HuH-7.5 (cell line): Measurements from ENCODE around the gene DCTN4.
"Not testable (repeated sequence)": the region's sequence is repeated elsewhere in the genome, so short reads cannot be mapped to it uniquely, and the experiment has no call there.

Source experiments
- DNase-seq: peaks from one replicate; pipeline ENCODE4 v3.0.0; 2011; ENCODE audit warnings: low spot score

Gene DCTN4

DNA sequence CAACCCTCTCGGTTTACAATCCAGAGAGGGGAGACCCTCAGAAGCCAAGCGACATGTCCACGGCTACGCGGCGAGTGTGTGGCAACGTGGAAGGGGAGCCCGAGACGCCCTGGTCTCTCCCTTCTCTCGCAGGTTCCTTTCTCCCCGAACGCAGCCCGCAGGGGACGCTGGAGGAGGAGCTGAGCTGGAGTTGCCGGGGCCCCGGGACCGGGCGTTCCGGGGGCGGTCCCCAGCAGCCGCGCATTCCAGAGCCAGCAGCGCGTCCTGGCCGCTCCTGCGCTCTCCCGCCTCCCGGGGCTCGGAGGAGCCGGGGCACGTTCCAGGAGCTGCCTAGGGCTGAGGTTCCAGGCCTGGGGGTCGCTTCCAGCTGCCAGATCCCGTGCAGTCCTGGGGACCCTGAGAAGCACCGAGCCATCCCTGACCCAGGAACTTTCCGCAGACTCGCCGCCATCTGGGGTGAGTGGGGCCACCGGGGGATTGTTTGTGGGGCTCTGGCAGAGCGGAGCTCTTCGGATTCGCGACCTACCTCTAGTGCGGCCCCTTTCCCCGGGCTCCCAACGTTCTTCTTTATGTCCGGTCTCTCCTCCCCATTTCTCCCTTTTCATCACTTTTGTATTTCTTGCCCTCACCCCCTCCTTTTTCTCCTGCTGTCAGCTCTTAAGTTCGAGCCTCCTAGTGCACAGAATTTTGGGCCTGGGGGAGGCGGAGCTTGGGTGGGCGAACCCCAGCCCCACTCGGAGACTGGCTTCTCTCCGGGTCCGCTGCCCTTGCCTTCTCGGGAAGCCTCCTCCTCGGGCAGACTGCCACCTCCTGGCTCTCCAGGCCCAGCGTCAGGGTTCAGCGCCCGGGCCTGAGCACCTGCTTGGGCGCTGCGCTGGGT lies 19.9 kb upstream of the DCTN4 start, which contains the start of gene SMIM3:
SMIM3 (plus strand) TSS at position 241 of the 880 bp plus-strand sequence. CDS start 16,684 bp downstream, outside the sequence.
- DNase-seq, result peak; percentile 43

DNA sequence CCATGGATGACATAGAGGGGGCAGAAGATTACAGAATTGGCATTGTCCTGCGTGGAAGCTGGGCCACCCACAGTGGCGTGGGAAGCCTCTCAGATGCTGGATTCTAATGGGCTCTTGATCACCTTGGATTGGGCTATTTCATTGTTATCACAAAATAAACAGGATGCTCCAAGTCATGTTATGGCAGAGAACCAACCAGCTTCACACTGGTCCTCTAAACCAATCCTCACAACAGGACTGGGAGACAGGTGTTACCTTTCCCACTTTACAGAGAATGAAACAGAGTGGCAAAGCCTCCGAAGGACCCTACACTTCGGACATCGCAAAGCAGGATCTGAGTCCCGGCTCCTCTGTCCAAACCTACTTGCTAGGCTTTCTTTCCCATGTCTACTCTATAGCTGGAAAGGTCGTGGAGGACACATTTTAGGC lies 19.3 kb upstream of the DCTN4 start:
- DNase-seq, result no peak

DNA sequence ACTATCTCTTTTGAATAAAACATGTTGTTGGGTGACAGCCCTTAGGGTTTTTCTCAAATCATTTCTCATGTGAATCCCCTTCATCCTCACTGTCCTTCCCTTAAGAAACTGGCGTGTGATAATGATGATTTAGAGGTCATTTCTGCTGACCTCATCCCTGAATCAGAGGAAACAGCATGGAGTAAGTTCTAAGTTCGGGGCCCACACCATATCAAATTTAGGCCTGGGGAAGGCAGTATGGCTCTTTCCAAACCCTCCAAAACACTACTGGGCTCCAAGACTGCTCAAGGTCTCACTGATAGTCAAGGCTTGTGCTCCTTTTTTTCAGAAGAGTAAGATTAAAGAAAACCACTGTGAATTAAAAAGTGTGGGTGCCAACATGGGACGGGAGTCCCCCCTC lies 18.9 kb upstream of the DCTN4 start:
- DNase-seq, result no peak

DNA sequence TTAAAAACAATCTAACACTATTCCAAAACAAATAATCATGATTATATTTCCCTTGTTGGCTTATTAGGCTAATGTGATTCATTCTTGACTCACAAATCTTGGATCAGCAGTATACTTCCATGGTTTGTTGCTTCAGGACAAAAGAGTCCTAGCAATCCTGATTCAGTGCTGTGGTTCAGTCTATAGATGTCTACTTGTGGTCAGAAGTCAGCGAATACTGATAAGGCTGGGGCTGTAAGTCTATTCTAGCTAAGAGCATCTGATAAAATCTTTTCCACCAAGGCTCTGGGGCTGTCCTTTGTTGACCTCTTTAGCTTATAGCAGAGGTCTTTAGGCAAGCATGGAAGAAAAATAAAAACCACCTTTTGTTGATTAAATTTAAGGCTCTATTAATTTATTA lies 15.3 kb upstream of the DCTN4 start:
- DNase-seq, result no peak

DNA sequence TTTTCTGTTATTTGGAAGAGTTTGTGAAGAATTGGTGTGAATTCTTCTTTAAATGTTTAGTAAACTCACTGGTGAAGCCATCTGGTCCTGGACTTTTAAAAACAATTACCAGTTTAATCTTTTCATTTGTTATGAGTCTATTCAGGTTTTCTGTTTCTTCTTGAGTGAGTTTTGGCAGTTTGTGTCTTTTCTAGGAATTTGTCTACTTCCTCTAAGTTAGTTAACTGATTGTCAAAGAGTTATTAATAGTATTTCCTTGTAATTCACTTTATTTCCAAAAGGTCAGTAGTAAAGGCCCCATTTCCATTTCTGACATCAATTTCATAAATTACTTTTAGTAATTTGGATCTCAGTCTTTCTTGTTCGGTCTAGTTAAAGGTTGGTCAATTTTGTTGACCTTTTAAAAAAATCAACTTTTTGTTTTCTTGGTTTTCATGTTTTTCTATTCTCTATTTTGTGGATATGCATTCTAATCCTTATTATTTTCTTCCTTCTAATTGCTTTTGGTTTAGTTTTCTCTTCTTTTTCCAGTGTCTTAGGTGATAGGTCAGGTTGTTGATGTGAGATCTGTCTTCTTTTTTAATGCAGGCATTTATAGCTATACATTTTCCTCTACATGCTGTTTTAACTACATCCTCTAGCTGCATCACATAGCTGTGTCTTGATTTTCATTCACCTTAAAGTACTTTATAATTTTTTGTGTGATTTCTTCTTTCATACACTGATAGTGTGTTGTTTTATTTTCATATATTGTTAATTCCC lies 12.4 kb upstream of the DCTN4 start:
- no peak for DNase-seq

DNA sequence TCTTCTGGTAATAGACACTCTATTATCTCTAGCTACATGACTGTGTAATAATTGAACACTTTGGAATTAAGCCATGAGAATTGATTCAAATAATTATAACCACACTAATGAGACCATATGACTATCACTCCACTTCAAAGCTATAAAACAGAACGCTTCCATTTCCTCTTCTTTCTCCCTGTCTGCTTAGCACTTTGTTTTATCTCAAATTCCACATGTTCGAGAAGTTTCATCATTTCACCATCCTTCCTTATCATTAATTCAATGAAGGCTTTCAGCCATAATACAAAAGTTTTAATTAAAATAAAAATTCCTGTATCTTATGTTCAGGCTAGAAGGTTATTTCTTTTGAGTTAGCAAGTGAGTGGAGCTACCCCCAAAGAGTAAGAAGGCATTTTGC lies 7.4 kb upstream of the DCTN4 start:
- DNase-seq, result no peak

DNA sequence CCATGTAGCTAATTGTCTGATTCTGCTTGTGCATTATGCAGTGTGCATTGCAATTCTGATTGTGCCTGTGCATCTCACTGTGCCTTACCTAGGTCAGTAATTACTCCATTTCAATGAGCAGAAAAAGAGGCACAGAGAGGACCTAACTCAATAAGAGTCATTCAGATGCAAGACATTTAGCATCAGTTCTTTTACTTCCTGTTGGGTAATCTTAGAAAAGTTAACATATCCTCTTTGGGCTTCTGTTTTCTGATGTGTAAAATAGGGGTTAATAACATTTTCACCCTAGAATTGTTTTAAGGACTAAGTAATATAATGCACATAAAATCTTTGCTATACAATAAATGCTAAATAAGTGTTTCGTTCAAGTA lies 7.0 kb upstream of the DCTN4 start:
- DNase-seq, result no peak

DNA sequence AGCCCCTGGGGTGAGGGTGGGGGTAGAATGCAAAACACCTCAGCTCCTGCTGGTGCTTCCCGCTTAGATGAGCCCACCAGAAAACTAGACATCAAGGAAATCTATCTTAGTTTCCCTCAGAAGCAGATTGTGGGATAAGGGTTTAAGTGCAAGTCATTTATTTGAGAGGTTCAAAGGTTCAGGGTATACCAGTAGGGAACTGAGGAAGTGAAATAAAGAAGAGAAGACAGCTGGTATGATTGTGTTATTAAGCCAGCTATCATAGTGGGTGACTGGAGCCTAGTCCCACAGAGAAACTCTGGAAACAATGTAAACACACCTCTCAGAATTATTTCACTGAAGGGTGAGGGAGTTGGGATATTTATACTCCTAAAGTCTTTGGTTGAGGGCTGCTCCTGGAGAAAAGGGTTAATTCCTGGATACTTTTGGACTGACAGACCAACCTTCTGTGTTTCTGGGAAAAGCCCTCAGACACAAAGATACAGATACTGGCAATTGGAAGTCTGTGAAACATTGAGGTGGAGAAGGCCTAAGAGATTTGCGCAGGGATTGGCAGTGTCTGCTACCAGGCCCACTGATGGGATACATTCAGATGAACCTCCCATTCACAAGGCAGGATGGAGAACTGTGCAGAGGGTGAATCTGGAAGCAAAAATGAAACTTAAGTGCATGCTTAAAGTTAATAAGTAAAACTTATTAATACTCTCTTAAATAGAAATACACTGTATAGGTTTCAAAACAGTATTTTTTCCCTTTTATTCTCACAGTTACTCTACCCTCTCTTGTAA lies 6.4 kb upstream of the DCTN4 start:
- no peak for DNase-seq

DNA sequence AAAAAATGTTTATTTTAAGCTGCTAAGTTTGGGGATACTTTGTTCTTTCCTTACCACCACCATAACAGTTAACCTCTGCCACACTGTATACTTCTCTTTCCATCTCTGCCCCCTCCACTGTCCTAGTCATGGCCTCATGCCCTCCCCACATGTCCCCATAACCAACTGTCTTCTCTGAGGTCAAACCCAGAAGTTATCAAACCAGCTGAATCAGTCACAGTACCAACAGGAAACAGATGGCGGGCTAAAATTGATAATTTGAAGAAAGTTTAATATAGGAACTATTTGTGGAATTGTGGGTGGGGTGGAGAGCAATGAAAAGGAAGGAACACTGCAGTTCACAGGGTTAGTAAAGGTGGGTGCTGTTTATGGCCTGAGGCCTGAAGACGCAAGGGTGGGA lies 5.7 kb upstream of the DCTN4 start:
- DNase-seq, result no peak

DNA sequence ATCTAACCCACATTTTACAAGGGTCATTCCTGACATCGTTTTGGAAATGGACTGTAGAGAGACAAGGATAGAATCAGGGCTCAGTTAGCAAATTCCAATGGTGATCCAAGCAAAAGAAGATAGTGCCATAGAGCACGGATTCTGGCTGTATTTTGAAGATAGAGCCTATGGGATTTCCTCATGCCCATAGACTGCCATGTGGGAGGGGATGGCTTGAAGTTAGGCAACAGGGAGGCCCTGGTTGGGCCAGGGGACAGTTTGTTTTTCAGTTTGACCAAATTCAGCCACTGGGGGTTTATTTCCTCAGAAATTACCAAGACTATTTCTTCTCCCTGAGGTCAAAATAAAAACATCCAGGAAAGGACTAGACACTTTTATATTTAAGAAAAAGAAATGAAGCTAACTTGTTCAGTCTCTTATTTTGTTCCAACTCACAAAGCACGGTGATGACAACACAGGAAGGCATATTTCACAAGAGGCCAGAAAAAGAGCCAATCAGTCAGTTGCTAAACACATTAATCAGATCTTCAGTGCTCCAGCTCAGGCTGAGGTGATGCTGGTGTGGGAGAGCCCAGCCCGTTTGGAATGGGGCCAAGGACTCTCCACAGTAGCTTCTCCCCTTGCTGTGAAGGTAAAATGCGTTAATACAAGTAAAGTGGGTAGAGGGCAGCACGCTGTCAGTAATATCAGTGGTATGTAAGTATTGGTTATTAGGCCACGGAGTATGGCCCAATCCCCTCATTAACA lies 4.4 kb upstream of the DCTN4 start:
- no peak for DNase-seq

DNA sequence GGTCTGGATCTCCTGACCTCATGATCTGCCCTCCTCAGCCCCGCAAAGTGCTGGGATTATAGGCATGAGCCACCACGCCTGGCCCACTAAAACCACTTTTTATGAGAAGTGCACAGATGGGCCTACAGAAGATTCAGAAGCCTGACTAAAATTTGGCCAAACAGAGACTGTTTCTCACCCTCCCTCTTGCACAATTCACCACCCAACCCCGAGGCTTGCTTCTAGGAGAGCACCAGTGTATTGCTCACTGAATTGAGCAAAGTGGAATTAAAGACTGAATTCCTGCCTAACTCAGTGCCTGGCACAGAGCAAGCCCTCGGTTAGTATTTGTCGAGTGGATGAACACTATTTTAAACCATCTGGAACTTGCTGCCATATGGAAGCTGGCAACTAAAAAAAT lies 3.4 kb upstream of the DCTN4 start:
- DNase-seq, result no peak

DNA sequence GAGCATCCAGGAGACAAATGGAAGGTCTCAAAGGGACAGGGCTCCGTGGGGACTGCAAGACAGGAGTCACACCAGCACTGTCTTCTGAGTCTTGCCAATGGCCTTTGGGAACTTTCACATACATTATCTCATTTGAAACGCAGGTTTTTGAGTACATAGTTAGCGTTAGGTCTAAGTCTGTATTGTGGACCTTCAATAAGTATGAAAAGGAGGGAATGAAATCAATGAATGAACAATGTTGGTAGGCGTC lies 442 bp upstream of the DCTN4 start:
- DNase-seq, result no peak

DNA sequence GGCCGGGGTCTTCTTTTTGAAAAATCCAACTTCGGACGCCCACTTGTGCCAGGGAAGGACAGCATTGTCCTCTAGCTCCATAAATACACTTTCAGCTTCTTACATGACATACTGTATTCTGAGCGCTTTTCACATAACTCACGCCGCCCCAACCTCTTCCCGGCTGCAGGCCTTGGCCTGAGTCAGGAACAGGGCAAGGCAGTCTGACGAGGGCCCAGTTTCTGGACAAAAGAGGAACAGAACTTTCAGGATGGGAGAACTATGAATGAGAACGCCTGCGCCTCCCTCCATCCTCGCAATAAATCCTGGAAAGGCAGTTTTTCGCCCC lies 650 bp downstream of the DCTN4 start:
- no peak for DNase-seq

DNA sequence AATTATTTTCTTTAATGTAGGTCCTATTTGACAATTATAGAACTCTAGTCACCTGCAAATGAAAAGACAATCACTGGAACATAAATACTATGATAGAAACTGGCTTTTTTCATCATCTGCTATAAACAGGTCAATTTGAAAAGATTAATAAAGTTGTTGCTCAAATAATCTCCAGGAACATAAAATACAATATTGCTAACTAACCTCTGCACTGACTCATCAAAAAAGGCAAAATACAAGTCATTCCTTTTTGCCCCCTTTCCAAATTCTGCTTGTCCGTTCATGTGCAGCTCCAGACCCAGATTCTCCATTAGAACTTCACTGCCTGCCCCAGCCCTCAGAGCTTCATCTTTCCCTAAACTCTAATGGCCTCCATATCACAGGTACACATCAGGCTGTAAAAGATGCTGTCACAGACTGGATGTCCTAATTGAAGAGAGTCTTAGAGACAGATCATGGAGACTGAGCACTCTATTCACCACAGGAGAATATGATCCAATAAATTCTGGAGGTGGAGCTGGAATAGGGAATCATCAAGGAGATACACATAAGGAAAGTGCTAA lies 1.6 kb downstream of the DCTN4 start:
- DNase-seq, result no peak

DNA sequence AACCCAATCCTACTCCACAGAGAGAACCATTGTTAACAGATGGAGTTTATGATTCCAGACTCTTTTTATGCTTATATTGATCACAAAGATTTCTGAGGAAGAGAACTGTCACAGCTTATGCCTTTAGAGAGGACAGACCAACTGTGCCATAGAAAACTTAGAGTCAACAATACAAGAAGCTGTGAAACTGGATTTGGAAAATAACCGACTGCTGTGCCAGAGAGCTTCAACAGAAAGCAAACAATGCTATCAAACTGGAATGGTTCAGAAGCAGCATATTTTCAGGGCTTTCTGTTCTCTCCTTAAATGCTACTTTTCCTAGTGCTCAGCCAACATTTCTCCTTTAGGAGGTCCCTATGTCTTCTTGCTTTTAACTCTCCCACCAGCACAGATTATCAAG lies 5.0 kb downstream of the DCTN4 start:
- DNase-seq, result no peak

DNA sequence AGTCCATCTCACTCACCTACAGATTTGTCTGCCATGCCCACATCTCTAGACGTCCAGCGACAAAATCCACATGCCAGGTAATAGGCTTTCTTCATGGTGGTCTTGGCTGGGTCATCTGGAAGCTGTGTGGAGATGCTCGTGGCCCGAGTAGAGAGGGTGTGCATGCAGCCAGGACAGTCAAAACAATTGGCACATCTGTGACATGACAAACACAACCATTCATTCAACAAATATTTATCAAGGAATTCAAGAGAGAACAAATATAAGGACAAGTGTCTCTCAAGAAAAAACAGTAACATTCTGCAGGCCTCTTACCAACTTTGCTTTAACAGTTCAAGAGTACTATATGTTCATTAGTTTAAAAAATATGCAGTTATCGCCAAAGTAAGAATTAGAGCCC lies 5.4 kb downstream of the DCTN4 start:
- DNase-seq, result no peak

DNA sequence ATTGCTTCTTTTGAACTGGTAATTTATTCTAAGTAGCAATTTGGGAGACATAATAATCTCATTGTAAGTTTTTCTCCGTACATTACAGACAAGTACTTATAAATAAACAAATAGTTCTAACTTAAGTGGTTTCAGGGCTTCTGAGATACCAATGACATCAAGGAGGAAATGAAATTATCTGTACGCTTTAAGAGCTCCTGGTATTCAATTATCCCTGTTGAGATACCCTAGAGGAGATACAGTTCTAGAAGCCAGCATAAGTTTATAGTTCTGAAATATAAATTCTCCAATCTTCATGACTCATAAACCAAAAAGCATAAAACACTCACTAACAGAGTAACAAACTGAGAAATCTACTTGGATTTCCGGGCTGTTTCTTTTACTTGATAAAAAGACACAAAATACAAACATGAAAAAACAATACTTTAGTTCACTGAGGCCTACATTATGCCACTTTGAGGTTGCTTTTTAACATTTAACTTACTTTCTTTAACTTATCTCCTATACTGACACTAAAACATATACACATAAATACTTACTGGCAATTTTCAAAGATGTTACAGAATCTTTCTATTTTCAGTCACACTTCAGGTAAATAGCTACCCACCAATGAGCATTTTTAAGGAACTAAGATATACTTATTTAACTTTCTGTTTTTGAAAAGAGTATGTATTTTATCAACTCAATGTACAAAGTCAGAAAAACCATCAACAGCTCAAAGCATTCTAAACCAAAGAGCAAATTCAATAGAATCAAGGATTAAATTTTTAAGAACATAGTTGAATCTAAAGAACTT lies 7.5 kb downstream of the DCTN4 start:
- DNase-seq, result no peak

DNA sequence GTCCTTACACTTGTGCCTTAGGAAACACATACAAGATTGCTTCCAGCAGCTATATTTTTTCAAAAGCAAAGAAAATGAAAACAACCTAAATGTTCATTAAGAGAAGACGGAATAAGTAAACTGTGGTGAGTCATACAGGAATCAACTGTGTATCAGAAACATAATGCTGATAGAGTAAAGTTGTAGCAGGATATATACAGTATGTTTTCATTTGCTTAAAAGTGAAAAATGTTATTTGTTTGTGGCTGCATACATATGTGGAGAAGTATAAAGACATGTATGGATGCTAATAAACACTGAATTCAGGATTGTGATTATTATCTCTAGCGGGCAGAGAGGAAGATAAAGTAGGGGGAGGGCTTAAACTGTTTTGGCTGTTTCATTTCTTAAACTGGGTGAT lies 8.3 kb downstream of the DCTN4 start:
- no peak for DNase-seq

DNA sequence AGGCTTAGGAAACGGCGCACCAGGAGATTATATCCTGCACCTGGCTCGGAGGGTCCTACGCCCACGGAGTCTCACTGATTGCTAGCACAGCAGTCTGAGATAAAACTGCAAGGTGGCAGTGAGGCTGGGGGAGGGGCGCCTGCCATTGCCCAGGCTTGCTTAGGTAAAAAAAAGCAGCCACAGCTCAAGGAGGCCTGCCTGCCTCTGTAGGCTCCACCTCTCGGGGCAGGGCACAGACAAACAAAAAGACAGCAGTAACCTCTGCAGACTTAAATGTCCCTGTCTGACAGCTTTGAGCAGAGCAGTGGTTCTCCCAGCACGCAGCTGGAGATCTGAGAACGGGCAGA lies 15.7 kb downstream of the DCTN4 start:
- not testable (repeated sequence) for DNase-seq

DNA sequence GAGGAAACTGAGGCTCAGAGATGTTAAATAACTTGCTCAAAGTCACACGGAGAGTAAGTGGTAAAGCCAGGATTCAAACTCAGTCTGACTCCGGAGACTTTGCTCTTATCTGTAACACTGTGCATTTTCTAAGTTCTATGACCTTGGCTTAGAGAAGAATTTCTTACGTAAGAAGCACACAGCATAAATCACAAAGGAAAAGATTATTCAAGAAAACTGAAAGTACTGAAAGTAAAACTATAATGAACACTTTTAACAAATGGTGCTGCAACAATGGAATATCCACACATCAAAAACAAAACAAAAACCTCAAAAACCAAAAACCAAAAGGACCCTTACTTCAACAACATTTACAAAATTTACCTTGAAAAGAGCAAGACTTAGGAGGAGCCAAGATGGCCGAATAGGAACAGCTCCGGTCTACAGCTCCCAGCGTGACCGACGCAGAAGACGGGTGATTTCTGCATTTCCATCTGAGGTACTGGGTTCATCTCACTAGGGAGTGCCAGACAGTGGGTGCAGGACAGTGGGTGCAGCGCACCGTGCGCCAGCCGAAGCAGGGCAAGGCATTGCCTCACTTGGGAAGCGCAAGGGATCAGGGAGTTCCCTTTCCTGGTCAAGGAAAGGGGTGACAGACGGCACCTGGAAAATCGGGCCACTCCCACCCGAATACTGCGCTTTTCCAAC lies 16.2 kb downstream of the DCTN4 start:
- not testable (repeated sequence) for DNase-seq

DNA sequence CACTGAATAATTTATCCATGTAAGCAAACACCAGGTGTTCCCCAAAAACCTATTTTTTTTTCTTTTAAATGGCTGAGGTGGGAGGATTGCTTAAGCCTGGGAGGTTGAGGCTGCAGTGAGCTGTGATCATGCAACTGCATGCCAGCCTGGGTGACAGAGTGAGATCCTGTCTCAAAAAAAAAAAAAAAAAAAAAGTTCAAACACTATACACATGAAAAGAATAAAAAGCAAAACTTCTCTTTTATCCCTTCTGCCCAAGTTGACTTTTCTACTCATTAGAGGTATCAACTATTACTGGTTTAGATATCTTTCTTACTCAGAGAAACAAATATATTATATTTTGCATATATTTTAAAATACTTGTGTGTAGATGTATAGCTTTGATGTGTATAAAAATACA lies 17.8 kb downstream of the DCTN4 start:
- DNase-seq, result no peak
